ENCODE results near the gene OPCML.

Gene OPCML

DNA sequence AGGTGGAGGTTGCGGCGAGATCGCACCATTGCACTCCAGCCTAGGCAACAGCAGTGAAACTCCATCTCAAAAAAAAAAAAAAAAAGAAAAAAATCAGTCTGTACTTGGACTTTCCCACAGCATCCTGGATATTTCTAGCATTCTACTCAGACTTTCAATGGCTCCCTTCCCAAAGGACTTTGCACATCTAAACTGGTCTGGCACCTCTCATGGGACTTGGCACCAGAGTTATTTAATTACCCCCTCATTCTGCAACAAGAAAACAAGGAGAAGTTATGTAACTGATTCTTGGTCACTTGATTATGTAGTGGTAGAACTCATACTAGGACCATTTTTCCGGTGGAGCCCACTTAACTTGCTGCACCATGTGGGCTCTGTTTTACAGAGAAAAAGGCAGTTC lies 519.5 kb downstream of the OPCML start (continued):
- no peak for TF ChIP-seq OSR1 (CRISPR knock-in tag; IDR thresholded peaks at IDR 0.05)
- TF ChIP-seq ARNTL (CRISPR knock-in tag; IDR thresholded peaks at IDR 0.05; ENCODE audit: borderline replicate concordance, low read depth) = no peak
- TF ChIP-seq ZNF8 (CRISPR knock-in tag; IDR thresholded peaks at IDR 0.05) = no peak
- no peak for TF ChIP-seq SNAI2 (CRISPR knock-in tag; IDR thresholded peaks at IDR 0.05)

DNA sequence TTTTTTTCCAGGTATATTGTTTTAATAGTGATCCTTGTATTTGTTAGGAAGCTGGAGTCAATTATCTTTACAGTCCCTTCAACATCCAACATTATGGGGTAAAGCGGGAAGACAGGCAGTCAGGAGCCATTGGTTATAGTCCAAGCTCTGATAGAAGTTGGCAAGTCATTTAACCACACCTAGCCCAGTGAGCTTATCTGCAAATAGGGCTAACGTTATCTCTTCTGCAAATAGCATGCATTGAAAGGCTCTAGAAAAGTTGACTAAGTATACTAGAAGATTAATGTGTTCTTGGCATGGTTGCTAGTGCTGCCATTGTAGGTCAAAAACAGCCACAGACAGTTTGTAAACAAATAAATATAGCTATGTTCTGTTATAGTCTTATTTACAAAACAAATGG lies 520.7 kb downstream of the OPCML start:
- TF ChIP-seq PPARA (CRISPR knock-in tag; IDR thresholded peaks at IDR 0.05; ENCODE audit: borderline replicate concordance) (no peak), RARB (CRISPR knock-in tag; IDR thresholded peaks at IDR 0.05) (no peak), ZNF565 (CRISPR knock-in tag; conservative IDR thresholded peaks at IDR 0.05; ENCODE audit: low read depth) (no peak), ISL1 (CRISPR knock-in tag; IDR thresholded peaks at IDR 0.05) (no peak), ZFP30 (CRISPR knock-in tag; IDR thresholded peaks at IDR 0.05) (no peak), BACH2 (CRISPR knock-in tag; IDR thresholded peaks at IDR 0.05; ENCODE audit: borderline replicate concordance) (no peak), TOX (CRISPR knock-in tag; IDR thresholded peaks at IDR 0.05; ENCODE audit: borderline replicate concordance) (no peak), ZNF70 (CRISPR knock-in tag; IDR thresholded peaks at IDR 0.05) (no peak), ZC3H10 (CRISPR knock-in tag; IDR thresholded peaks at IDR 0.05) (no peak), GLIS3 (CRISPR knock-in tag; IDR thresholded peaks at IDR 0.05) (no peak), ARNTL (CRISPR knock-in tag; IDR thresholded peaks at IDR 0.05; ENCODE audit: borderline replicate concordance, low read depth) (no peak), ESRRG (CRISPR knock-in tag; IDR thresholded peaks at IDR 0.05) (no peak), SNAI2 (CRISPR knock-in tag; IDR thresholded peaks at IDR 0.05) (no peak), CSDC2 (CRISPR knock-in tag; IDR thresholded peaks at IDR 0.05) (no peak), OSR1 (CRISPR knock-in tag; IDR thresholded peaks at IDR 0.05) (no peak)
- TF ChIP-seq, protein P1, sequence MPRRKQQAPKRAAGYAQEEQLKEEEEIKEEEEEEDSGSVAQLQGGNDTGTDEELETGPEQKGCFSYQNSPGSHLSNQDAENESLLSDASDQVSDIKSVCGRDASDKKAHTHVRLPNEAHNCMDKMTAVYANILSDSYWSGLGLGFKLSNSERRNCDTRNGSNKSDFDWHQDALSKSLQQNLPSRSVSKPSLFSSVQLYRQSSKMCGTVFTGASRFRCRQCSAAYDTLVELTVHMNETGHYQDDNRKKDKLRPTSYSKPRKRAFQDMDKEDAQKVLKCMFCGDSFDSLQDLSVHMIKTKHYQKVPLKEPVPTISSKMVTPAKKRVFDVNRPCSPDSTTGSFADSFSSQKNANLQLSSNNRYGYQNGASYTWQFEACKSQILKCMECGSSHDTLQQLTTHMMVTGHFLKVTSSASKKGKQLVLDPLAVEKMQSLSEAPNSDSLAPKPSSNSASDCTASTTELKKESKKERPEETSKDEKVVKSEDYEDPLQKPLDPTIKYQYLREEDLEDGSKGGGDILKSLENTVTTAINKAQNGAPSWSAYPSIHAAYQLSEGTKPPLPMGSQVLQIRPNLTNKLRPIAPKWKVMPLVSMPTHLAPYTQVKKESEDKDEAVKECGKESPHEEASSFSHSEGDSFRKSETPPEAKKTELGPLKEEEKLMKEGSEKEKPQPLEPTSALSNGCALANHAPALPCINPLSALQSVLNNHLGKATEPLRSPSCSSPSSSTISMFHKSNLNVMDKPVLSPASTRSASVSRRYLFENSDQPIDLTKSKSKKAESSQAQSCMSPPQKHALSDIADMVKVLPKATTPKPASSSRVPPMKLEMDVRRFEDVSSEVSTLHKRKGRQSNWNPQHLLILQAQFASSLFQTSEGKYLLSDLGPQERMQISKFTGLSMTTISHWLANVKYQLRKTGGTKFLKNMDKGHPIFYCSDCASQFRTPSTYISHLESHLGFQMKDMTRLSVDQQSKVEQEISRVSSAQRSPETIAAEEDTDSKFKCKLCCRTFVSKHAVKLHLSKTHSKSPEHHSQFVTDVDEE (CRISPR knock-in tag; IDR thresholded peaks at IDR 0.05) = no peak
- TF ChIP-seq, protein P2, sequence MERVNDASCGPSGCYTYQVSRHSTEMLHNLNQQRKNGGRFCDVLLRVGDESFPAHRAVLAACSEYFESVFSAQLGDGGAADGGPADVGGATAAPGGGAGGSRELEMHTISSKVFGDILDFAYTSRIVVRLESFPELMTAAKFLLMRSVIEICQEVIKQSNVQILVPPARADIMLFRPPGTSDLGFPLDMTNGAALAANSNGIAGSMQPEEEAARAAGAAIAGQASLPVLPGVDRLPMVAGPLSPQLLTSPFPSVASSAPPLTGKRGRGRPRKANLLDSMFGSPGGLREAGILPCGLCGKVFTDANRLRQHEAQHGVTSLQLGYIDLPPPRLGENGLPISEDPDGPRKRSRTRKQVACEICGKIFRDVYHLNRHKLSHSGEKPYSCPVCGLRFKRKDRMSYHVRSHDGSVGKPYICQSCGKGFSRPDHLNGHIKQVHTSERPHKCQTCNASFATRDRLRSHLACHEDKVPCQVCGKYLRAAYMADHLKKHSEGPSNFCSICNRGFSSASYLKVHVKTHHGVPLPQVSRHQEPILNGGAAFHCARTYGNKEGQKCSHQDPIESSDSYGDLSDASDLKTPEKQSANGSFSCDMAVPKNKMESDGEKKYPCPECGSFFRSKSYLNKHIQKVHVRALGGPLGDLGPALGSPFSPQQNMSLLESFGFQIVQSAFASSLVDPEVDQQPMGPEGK (CRISPR knock-in tag; IDR thresholded peaks at IDR 0.05; ENCODE audit: borderline replicate concordance) = no peak
- TF ChIP-seq, protein P3, sequence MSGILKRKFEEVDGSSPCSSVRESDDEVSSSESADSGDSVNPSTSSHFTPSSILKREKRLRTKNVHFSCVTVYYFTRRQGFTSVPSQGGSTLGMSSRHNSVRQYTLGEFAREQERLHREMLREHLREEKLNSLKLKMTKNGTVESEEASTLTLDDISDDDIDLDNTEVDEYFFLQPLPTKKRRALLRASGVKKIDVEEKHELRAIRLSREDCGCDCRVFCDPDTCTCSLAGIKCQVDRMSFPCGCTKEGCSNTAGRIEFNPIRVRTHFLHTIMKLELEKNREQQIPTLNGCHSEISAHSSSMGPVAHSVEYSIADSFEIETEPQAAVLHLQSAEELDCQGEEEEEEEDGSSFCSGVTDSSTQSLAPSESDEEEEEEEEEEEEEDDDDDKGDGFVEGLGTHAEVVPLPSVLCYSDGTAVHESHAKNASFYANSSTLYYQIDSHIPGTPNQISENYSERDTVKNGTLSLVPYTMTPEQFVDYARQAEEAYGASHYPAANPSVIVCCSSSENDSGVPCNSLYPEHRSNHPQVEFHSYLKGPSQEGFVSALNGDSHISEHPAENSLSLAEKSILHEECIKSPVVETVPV (CRISPR knock-in tag; IDR thresholded peaks at IDR 0.05) = no peak
- no peak for ATAC-seq

DNA sequence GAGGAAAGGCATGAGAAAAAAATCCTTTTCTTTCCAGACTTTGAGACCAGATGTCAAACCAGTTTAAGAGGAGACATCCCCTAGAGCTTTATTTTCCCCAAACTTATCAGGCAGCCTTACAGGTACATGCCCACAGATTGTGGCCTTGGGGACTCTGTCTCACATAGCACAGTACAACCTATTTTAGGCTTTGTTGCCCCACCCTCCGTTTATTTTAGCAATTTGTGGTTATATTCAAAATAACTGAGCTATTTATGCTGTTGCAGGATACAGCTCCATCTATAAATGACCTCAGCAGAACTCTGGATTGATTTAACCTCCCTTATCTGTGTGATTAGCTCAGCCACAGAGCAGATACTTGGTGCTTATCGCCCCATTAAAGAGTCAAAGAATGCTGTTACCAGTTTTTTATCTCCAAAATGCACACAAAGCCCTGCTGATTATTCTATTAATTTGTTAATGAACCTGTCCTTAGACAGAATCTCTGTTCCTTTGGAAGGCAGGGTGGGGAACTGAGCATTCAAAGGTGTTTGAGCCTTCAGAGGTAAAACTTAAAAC lies 525.2 kb downstream of the OPCML start:
- no peak for ATAC-seq
- no peak for TF ChIP-seq ZNF8 (CRISPR knock-in tag; IDR thresholded peaks at IDR 0.05)
- TF ChIP-seq TCF4 (CRISPR knock-in tag; IDR thresholded peaks at IDR 0.05; ENCODE audit: borderline replicate concordance) = peak; percentile 90

DNA sequence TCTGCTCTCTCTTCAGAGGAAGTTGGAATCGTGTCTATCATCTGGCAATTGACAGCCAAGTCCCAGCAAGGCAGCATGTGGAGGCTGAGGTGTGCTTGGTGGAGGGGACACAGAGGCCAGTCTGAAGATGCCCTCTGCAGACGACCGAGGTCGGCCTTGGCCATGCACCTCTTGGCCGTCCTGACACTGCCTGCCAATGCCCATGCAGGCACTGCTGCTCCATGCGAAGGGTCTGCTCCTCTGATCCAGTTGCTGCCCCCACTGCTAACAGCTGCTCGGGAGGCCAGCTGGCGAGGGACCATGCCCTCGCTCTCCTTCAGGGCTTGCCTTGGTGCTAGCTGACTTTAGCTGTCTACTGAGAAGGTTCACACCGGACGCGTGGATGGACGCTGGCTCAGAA lies 527.9 kb downstream of the OPCML start:
- ATAC-seq = no peak
- TF ChIP-seq CSDC2 (CRISPR knock-in tag; IDR thresholded peaks at IDR 0.05) (no peak), PPARA (CRISPR knock-in tag; IDR thresholded peaks at IDR 0.05; ENCODE audit: borderline replicate concordance) (no peak), ZC3H10 (CRISPR knock-in tag; IDR thresholded peaks at IDR 0.05) (no peak)

DNA sequence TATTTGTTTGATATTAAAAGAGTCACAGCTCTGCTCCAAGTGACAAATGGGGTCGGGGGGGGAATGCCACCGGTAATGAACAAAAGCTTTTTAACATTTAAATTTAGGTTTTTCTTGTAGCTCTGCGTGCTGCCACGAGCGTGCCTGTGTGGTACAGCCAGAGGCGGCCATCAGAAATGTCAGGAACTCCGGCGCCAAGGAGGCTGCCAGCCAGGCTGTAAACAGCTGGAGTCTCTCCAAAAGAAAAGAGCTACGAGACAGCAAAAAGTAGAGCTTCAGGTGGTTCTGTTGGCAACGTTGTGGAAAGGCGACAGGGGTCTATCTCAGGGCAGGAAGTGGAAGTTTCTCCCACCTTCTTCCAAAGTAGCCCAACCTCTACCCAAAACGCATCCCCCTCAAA lies 532.8 kb downstream of the OPCML start:
- no peak for ATAC-seq
- TF ChIP-seq ZFP30 (CRISPR knock-in tag; IDR thresholded peaks at IDR 0.05) (no peak), ISL1 (CRISPR knock-in tag; IDR thresholded peaks at IDR 0.05) (no peak), ZNF70 (CRISPR knock-in tag; IDR thresholded peaks at IDR 0.05) (no peak), TOX (CRISPR knock-in tag; IDR thresholded peaks at IDR 0.05; ENCODE audit: borderline replicate concordance) (no peak)
- TF ChIP-seq, protein P1 (CRISPR knock-in tag; IDR thresholded peaks at IDR 0.05) = no peak
- TF ChIP-seq, protein P2 (CRISPR knock-in tag; IDR thresholded peaks at IDR 0.05; ENCODE audit: borderline replicate concordance) = no peak

Data from SK-N-SH treated with all-trans-retinoic acid at 6 μM for 48 hours (cell line).